Heart left ventricle (tissue), 13 donors: ENCODE measurements around the gene KCNJ6.

Source experiments
- CTCF ChIP-seq, 12 donors: fragments of 200-600 bp; sonication (generic) in 4 of 12; IDR thresholded peaks; one replicate each; pipeline versions ENCODE4 v1.5.0 to v1.8.0; 2018 to 2022; ENCODE audit warnings: antibody characterized with exemption in 12 of 12, mild to moderate bottlenecking in 5 of 12
- POLR2A ChIP-seq, 2 donors: fragments of 450-650 bp; IDR thresholded peaks; one replicate each; pipeline ENCODE4 v1.6.1; 2017; ENCODE audit warnings: antibody characterized with exemption in 2 of 2, mild to moderate bottlenecking in 2 of 2, moderate library complexity in 2 of 2
- donor health status: ischemic (EF 13 %, LVEDD 7.1; RV severe dilation, severe dysfunction).
- donor health status: DM: no; HTN: yes; CAD: no.
- donor health status: DM: no; HTN: no; CAD: no.
- donor health status: ischemic (EF 25% LVEDD 6.9; RV normal size, moderate dysfunction).
- donor health status: ischemic (EF 25% LVEDD 5.7; RV mildly dilated, moderate dysfunction).
- donor health status: ischemic (EF 35%, LVEDD 5.7; RV mildly dilated, moderate dysfunction).
- donor health status: nonischemic (EF 11% LVEDD 7.7; RV severe dilation, severe dysfunction).
- donor health status: DM: yes; HTN: yes; CAD: no.
- donor health status: PGD.
- donor health status: ischemic (EF 29% LVEDD 5.4; RV normal size, mild dysfunction).
- donor health status: nonischemic (EF 23%, LVEDD 6.1; RV moderate dilation, normal function).

- no peak for TF ChIP-seq CTCF (IDR thresholded peaks at IDR 0.05)
- no peak for TF ChIP-seq POLR2A (IDR thresholded peaks at IDR 0.05)
Measured at GRCh38 chr21:37627561-37627960, 288.7 kb downstream of the KCNJ6 start.
